SK-N-SH (cell line): ENCODE measurements around the gene STK32C. TPM values are rescaled to one million over a fixed set of nuclear protein-coding genes. Genes with fewer than 3 reads are reported as not detected.

ENCODE experiments used
- CTCF ChIA-PET: fragments of 300-600, 350-600 bp; formaldehyde crosslinking; extraction: SDS; loops from one replicate; lab custom pipeline; 2021; lab: Yijun Ruan, JAX
- POLR2A ChIA-PET: fragments of 350-600 bp; sonication (Branson Sonifier 250); formaldehyde crosslinking; extraction: SDS; loops from one replicate; lab custom pipeline; 2020; ENCODE audit warnings: antibody characterized with exemption, inconsistent platforms; lab: Yijun Ruan, JAX
- DNase-seq: peaks from one replicate; pipeline ENCODE4 v3.0.0; 2012
- H2AFZ ChIP-seq: fragments of 200-600 bp; sonication (generic); 2 replicates; pipeline ENCODE4 v1.8.1; 2016; ENCODE audit warnings: antibody characterized with exemption, mild to moderate bottlenecking, low read depth
- H3F3A ChIP-seq: fragments of 200-600 bp; sonication (generic); replicated peaks from 2 replicates; pipeline ENCODE3; 2016; ENCODE audit warnings: antibody characterized with exemption, mild to moderate bottlenecking; ENCODE audit not compliant: insufficient read depth
- H3K27ac ChIP-seq, 2 experiments: fragments of 200-500 bp in 1 of 2; fragments of 200-600 bp in 1 of 2; sonication (Bioruptor generic) in 1 of 2; sonication (generic), shearing (Covaris generic) in 1 of 2; 2 replicates each; pipeline versions ENCODE4 v1.5.1 to v1.6.1; 2014 to 2016; ENCODE audit warnings: low read depth in 2 of 2, inconsistent platforms in 1 of 2, low read length in 1 of 2, mild to moderate bottlenecking in 1 of 2, mixed read lengths in 1 of 2
- H3K27me3 ChIP-seq: fragments of 200-600 bp; sonication (generic), shearing (Covaris generic); 2 replicates; pipeline ENCODE4 v1.6.1; 2016; ENCODE audit warnings: mixed run types; ENCODE audit not compliant: insufficient read depth
- H3K36me3 ChIP-seq, 2 experiments: fragments of 200-500 bp in 1 of 2; fragments of 200-600 bp in 1 of 2; sonication (Bioruptor generic) in 1 of 2; sonication (generic) in 1 of 2; replicated peaks in 1 of 2; 2 replicates each; pipeline versions ENCODE3 to v1.5.1; 2014 to 2016; ENCODE audit warnings: low read length in 1 of 2, mild to moderate bottlenecking in 1 of 2; ENCODE audit not compliant: insufficient read depth in 2 of 2, control insufficient read depth in 1 of 2
- H3K4me1 ChIP-seq, 2 experiments: fragments of 200-500 bp in 1 of 2; fragments of 200-600 bp in 1 of 2; sonication (Bioruptor generic) in 1 of 2; sonication (generic), shearing (Covaris generic) in 1 of 2; 2 replicates each; pipeline versions ENCODE4 v1.5.1 to v1.6.1; 2014 to 2016; ENCODE audit warnings: low read depth in 1 of 2, low read length in 1 of 2, mixed run types in 1 of 2; ENCODE audit not compliant: insufficient read depth in 2 of 2, control insufficient read depth in 1 of 2
- H3K4me2 ChIP-seq: fragments of 200-600 bp; sonication (generic), shearing (Covaris generic); 2 replicates; pipeline ENCODE4 v1.6.1; 2017; ENCODE audit warnings: mixed run types
- H3K4me3 ChIP-seq, 2 experiments: fragments of 200-500 bp in 1 of 2; fragments of 200-600 bp in 1 of 2; sonication (Bioruptor generic) in 1 of 2; sonication (generic), shearing (Covaris generic) in 1 of 2; 2 replicates each; pipeline versions ENCODE4 v1.5.1 to v1.8.1; 2014 to 2016; ENCODE audit warnings: low read depth in 2 of 2, inconsistent platforms in 1 of 2, low read length in 1 of 2, mild to moderate bottlenecking in 1 of 2, mixed read lengths in 1 of 2, moderate library complexity in 1 of 2
- H3K79me2 ChIP-seq: fragments of 200-600 bp; sonication (generic); 2 replicates; pipeline ENCODE4 v1.8.1; 2017; ENCODE audit warnings: mild to moderate bottlenecking; ENCODE audit not compliant: insufficient read depth
- H3K9ac ChIP-seq: fragments of 200-600 bp; sonication (generic); 2 replicates; pipeline ENCODE4 v1.6.1; 2017; ENCODE audit warnings: mixed run types
- H3K9me2 ChIP-seq: fragments of 200-600 bp; sonication (generic); 2 replicates; pipeline ENCODE4 v1.6.1; 2017; ENCODE audit warnings: mixed run types
- H3K9me3 ChIP-seq: fragments of 200-600 bp; sonication (generic); 2 replicates; pipeline ENCODE4 v1.6.1; 2017; ENCODE audit warnings: mixed run types, mild to moderate bottlenecking, moderate library complexity
- H4K20me1 ChIP-seq: fragments of 200-600 bp; sonication (generic); 2 replicates; pipeline ENCODE4 v1.6.1; 2017; ENCODE audit warnings: mild to moderate bottlenecking, mixed run types; ENCODE audit not compliant: insufficient read depth
- EZH2phosphoT487 ChIP-seq: fragments of 200-600 bp; sonication (generic); IDR thresholded peaks from 2 replicates; pipeline ENCODE4 v1.6.1; 2017; ENCODE audit warnings: low read depth, mixed run types, mild to moderate bottlenecking, antibody characterized with exemption, moderate library complexity, borderline replicate concordance
- FOXJ3 ChIP-seq: sonication (generic); formaldehyde crosslinking; IDR thresholded peaks from 2 replicates; pipeline ENCODE4 v1.5.1; 2020; ENCODE audit warnings: mild to moderate bottlenecking, missing genetic modification reagents
- FOXM1 ChIP-seq: IDR thresholded peaks from 2 replicates; pipeline ENCODE4 v1.4.0; 2012; ENCODE audit warnings: low read depth, mild to moderate bottlenecking
- JUND ChIP-seq: IDR thresholded peaks from 2 replicates; pipeline ENCODE4 v1.4.0; 2012
- MXI1 ChIP-seq: IDR thresholded peaks from 2 replicates; pipeline ENCODE4 v1.6.1; 2012; ENCODE audit warnings: mild to moderate bottlenecking, low read depth, low read length, improper control_type of control experiment
- RCOR1 ChIP-seq: fragments of 150-350 bp; IDR thresholded peaks from 2 replicates; pipeline ENCODE4 v1.6.1; 2017; ENCODE audit warnings: antibody characterized with exemption, low read length
- RFX5 ChIP-seq: IDR thresholded peaks from 2 replicates; pipeline ENCODE4 v1.6.1; 2012; ENCODE audit warnings: mild to moderate bottlenecking, improper control_type of control experiment, low read length
- SIN3A ChIP-seq: IDR thresholded peaks from 2 replicates; pipeline ENCODE4 v1.6.1; 2012; ENCODE audit warnings: low read depth, mild to moderate bottlenecking, low read length, moderate library complexity, borderline replicate concordance
- TAF1 ChIP-seq: IDR thresholded peaks from 2 replicates; pipeline ENCODE4 v1.6.1; 2012; ENCODE audit warnings: low read depth, mild to moderate bottlenecking, low read length, moderate library complexity, borderline replicate concordance
- TEAD4 ChIP-seq: IDR thresholded peaks from 2 replicates; pipeline ENCODE4 v1.4.0; 2012; ENCODE audit warnings: mild to moderate bottlenecking, borderline replicate concordance; ENCODE audit not compliant: insufficient read depth
- WGBS: methylation state at CpG from one replicate; pipeline ENCODE4 v1.1.6; 2017; ENCODE audit warnings: low lambda C conversion rate; 5-methylcytosine and 5-hydroxymethylcytosine counted together
- polyA plus RNA-seq, 3 experiments: library from polyadenylated mRNA; depleted of rRNA; stranded (reverse); fragments of >200 nt; gene quantifications; 2 replicates each; pipeline ENCODE4 v1.2.3, GENCODE V29; 2012
- TF ChIP-seq, protein P1 (sequence below): fragments of 150-350 bp; IDR thresholded peaks from 2 replicates; pipeline ENCODE4 v1.6.1; 2016; ENCODE audit warnings: mild to moderate bottlenecking, low read depth, low read length
- TF ChIP-seq, protein P2 (sequence below): fragments of 150-350 bp; IDR thresholded peaks from 2 replicates; pipeline ENCODE4 v1.6.1; 2017; ENCODE audit warnings: antibody characterized with exemption, low read length, low read depth, borderline replicate concordance
- TF ChIP-seq, protein P3 (sequence below): IDR thresholded peaks from 2 replicates; pipeline ENCODE4; 2012
- TF ChIP-seq, protein P4 (sequence below): IDR thresholded peaks from 2 replicates; pipeline ENCODE4 v1.6.1; 2012; ENCODE audit warnings: mild to moderate bottlenecking, low read depth, low read length, moderate library complexity
- TF ChIP-seq, protein P5 (sequence below): fragments of 200-600 bp; sonication (generic); IDR thresholded peaks from 2 replicates; pipeline ENCODE4 v1.6.1; 2017; ENCODE audit warnings: antibody characterized with exemption, mild to moderate bottlenecking, moderate library complexity

Gene STK32C
- polyA plus RNA-seq, 1 of the 3 experiments (the other 2 are of a cell fraction), result 27.8 TPM

DNA sequence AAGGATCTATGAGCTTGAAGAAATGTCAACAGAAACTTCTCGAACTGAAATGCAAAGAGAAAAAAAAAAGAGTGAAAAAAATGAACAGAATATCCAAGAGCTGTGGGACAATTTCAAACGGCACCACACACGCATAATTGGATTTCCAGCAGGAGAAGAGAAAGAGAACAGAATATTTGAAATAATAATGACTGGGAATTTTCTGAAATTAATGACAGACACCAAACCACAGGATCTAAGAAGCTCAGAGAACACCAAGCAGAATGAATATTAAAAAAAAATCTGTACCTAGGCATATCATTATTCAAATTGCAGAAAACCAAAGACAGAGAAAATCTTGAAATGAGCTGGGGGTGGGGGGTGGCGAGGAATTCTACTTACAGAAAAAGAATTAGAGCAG, 93.8 kb downstream of the STK32C start:
- Histone ChIP-seq H3K4me3 (no peak overlapping the region), H3K4me2 (no peak overlapping the region), H3K9me3 (no peaks in the 10 kb centered on the region), H3K27ac (no peak overlapping the region), H3K9ac (no peak overlapping the region), H2AFZ (no peak overlapping the region), H3K9me2 (no peaks in the 10 kb centered on the region), H3K36me3 (no peaks in the 10 kb centered on the region), H4K20me1 (no peaks in the 10 kb centered on the region), H3K27me3 (no peaks in the 10 kb centered on the region), H3K79me2 (no peaks in the 10 kb centered on the region), H3K4me1 (no peaks in the 10 kb centered on the region), H3F3A (no peaks in the 10 kb centered on the region)
- WGBS, result 39% methylated on average over 4 of the region's 4 CpGs
- CTCF ChIA-PET, result interaction anchor here (0.7 to 0.9 kb wide), 2 partner anchors 142 to 238 kb away, joined by 3 read pairs; no protein-coding TSS in a partner anchor
- no peak for TF ChIP-seq SIN3A
- POLR2A ChIA-PET, result no interaction called here
- DNase-seq, result no peak

DNA sequence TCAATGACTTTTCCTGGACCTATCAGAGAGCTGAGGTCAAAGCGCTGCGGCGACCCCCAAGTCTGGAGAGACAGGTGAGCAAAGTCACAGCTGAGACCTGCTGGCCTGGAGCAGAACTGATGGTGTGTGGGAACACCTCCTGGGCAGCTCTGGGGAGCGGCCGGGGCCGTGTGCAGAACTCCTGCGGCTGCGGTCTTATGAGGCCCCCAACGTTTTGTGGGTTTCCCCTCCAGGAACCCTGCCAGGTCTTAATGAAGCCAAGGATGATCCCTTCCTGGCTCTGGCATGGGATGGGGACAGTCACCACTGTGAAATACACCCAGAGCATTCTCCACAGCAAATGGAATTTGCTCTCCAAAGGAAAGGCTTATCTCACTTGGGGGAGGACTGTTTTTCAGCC, 94.9 kb downstream of the STK32C start:
- Histone ChIP-seq H3K9me2 (no peaks in the 10 kb centered on the region), H4K20me1 (no peaks in the 10 kb centered on the region), H3K79me2 (no peaks in the 10 kb centered on the region)
- CTCF ChIA-PET, result interaction anchor here (1.6 kb wide), 1 partner anchor 246 kb away, joined by 4 read pairs; no protein-coding TSS in a partner anchor
- TF ChIP-seq, protein P1, sequence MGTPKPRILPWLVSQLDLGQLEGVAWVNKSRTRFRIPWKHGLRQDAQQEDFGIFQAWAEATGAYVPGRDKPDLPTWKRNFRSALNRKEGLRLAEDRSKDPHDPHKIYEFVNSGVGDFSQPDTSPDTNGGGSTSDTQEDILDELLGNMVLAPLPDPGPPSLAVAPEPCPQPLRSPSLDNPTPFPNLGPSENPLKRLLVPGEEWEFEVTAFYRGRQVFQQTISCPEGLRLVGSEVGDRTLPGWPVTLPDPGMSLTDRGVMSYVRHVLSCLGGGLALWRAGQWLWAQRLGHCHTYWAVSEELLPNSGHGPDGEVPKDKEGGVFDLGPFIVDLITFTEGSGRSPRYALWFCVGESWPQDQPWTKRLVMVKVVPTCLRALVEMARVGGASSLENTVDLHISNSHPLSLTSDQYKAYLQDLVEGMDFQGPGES, result no peak
- no peak for TF ChIP-seq EZH2phosphoT487
- TF ChIP-seq MXI1, result no peak
- TF ChIP-seq, protein P2, sequence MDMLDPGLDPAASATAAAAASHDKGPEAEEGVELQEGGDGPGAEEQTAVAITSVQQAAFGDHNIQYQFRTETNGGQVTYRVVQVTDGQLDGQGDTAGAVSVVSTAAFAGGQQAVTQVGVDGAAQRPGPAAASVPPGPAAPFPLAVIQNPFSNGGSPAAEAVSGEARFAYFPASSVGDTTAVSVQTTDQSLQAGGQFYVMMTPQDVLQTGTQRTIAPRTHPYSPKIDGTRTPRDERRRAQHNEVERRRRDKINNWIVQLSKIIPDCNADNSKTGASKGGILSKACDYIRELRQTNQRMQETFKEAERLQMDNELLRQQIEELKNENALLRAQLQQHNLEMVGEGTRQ, result no peak
- TF ChIP-seq, protein P3, sequence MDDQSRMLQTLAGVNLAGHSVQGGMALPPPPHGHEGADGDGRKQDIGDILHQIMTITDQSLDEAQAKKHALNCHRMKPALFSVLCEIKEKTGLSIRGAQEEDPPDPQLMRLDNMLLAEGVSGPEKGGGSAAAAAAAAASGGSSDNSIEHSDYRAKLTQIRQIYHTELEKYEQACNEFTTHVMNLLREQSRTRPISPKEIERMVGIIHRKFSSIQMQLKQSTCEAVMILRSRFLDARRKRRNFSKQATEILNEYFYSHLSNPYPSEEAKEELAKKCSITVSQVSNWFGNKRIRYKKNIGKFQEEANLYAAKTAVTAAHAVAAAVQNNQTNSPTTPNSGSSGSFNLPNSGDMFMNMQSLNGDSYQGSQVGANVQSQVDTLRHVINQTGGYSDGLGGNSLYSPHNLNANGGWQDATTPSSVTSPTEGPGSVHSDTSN, result no peak
- TF ChIP-seq, protein P4, sequence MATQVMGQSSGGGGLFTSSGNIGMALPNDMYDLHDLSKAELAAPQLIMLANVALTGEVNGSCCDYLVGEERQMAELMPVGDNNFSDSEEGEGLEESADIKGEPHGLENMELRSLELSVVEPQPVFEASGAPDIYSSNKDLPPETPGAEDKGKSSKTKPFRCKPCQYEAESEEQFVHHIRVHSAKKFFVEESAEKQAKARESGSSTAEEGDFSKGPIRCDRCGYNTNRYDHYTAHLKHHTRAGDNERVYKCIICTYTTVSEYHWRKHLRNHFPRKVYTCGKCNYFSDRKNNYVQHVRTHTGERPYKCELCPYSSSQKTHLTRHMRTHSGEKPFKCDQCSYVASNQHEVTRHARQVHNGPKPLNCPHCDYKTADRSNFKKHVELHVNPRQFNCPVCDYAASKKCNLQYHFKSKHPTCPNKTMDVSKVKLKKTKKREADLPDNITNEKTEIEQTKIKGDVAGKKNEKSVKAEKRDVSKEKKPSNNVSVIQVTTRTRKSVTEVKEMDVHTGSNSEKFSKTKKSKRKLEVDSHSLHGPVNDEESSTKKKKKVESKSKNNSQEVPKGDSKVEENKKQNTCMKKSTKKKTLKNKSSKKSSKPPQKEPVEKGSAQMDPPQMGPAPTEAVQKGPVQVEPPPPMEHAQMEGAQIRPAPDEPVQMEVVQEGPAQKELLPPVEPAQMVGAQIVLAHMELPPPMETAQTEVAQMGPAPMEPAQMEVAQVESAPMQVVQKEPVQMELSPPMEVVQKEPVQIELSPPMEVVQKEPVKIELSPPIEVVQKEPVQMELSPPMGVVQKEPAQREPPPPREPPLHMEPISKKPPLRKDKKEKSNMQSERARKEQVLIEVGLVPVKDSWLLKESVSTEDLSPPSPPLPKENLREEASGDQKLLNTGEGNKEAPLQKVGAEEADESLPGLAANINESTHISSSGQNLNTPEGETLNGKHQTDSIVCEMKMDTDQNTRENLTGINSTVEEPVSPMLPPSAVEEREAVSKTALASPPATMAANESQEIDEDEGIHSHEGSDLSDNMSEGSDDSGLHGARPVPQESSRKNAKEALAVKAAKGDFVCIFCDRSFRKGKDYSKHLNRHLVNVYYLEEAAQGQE, result no peak
- no peak for TF ChIP-seq TAF1
- TF ChIP-seq TEAD4, result no peak
- TF ChIP-seq RCOR1, result no peak
- no peak for TF ChIP-seq JUND
- TF ChIP-seq, protein P5, sequence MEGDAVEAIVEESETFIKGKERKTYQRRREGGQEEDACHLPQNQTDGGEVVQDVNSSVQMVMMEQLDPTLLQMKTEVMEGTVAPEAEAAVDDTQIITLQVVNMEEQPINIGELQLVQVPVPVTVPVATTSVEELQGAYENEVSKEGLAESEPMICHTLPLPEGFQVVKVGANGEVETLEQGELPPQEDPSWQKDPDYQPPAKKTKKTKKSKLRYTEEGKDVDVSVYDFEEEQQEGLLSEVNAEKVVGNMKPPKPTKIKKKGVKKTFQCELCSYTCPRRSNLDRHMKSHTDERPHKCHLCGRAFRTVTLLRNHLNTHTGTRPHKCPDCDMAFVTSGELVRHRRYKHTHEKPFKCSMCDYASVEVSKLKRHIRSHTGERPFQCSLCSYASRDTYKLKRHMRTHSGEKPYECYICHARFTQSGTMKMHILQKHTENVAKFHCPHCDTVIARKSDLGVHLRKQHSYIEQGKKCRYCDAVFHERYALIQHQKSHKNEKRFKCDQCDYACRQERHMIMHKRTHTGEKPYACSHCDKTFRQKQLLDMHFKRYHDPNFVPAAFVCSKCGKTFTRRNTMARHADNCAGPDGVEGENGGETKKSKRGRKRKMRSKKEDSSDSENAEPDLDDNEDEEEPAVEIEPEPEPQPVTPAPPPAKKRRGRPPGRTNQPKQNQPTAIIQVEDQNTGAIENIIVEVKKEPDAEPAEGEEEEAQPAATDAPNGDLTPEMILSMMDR, result no peak
- TF ChIP-seq SIN3A, result no peak
- TF ChIP-seq FOXJ3, result no peak
- TF ChIP-seq FOXM1, result no peak
- no peak for TF ChIP-seq RFX5
- TF ChIP-seq, all 33 proteins: peak for 0
- no peak for DNase-seq
- Histone ChIP-seq H3K27me3 (no peaks in the 10 kb centered on the region), H3K4me3 (no peak overlapping the region), H3K9me3 (no peaks in the 10 kb centered on the region), H2AFZ (no peak overlapping the region), H3F3A (no peaks in the 10 kb centered on the region), H3K4me1 (no peaks in the 10 kb centered on the region; a peak in 1 of 4 replicates), H3K9ac (no peak overlapping the region), H3K27ac (no peak overlapping the region), H3K4me2 (no peak overlapping the region), H3K36me3 (no peaks in the 10 kb centered on the region)
- 89% methylated on average over 9 of the region's 9 CpGs for WGBS
- POLR2A ChIA-PET, result no interaction called here
